ENCODE results near the gene SMIM9.
"Not testable (repeated sequence)": the region's sequence is repeated elsewhere in the genome, so short reads cannot be mapped to it uniquely, and the experiment has no call there.

The SMIM9 gene

DNA sequence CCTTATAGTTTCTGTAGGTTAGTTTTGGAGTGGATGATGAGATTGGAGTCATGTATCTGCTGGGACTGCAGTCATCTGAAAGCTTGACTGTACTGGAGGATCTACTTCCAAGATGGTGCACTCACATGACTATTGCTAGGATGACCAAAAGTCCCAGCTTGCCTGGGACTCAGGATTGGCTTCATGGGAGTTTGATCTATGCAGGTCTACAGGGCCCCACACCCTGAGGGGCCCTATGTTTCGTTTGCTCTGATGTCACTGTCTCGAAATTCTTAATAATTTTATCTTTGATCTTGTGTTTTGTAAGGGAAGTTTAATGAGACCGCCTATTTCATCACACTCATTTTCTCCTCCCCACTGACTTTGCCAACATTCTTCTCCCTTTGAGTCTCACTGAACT lies at the start of gene SMIM9:
SMIM9 (minus strand) TSS at position 101 of the 400 bp plus-strand sequence. CDS start 3,806 bp downstream, outside the sequence.
- no peak for DNase-seq (ENCODE audit: low read depth in 3 of 3)

- not testable (repeated sequence) for DNase-seq (ENCODE audit: low read depth in 3 of 3)
These were observed 49.6 kb upstream of the SMIM9 start for GRCh38 chrX:154884069-154884468.

DNA sequence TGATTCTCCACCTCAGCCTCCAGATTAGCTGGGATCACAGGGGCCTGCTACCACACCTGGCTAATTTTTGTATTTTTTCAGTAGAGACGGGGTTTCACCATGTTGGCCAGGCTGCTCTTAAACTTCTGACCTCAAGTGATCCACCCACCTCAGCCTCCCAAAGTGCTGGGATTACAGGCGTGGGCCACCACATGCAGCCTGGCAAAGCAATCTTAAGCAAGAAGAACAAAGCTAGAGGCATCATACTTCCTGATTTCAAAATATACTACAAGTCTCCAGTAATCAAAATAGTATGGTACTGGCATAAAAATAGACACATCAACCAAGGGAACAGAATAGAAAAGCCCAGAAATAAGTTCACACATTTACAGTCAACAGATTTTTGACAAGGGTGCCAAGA lies 38.9 kb upstream of the SMIM9 start:
- DNase-seq (ENCODE audit: low read depth in 3 of 3), result no peak

GRCh38 chrX:154868522-154868921 lies 34.1 kb upstream of the SMIM9 start:
- DNase-seq (ENCODE audit: low read depth in 3 of 3), result not testable (repeated sequence)

DNA sequence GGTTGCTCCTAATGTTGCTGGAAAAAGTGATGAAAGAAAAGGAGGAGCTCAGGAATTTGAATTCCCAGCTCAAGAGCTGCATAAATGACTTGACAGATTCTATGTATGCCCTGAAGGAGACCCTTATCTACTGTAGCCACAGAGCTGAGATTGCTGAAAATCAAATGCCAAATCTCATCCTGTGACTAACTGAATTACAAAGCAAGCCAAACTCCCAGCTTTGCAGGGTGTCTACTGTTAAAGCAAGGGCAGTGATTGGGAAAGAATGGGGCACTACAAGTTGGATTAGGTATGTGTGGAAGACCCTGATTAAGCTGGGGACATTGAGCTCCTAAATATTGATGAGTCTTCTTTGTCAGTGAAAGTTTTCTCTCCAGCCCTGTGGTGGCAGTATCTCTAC lies 20.8 kb upstream of the SMIM9 start:
- no peak for DNase-seq (ENCODE audit: low read depth in 3 of 3)

DNA sequence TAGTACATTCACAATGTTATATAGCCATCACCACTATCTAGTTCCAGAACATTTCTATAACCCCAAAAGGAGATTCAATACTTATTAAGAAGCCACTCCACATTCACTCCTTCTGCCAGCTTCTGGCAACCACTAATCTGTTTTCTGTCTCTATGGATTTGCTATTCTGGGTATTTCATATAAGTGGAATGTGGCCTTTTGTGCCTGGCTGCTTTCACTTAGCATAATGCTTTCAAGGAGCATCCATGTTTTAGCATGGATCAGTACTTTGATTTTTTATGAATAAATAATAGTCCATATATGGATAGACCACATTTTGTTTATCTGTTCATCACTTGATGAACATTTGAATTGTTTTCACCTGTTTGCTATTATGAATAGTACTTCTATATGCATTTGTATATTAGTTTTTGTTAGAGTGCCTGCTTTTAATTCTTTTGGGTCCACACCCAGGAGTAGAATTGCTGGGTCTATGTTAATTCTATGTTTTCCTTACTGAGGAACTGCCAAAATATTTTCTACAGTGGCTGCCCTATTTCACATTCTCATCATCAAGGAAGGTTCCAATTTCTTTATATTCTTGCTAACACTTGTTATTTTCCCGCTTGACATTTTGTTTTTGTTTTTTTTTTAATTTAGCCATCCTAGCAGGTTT lies 16.6 kb upstream of the SMIM9 start:
- DNase-seq (ENCODE audit: low read depth in 3 of 3), result no peak

DNA sequence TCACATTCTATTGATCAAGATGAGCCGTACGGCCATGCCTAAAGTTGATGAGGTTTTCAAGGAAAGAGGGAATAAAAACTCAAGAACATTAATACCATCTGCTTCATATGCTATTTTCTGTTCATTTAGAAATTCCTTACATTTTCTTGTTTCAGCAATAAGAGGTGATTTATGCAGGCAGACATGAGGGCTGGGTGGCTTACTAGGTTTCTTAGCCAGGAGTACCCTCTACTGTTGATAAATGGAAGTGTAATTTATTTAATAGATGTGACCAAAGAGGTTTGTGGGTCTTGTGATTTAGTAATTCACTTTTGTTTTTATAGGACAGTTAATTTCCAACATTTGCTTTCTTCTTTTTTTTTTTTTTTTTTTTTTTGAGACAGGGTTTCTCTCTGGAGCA lies 6.4 kb upstream of the SMIM9 start:
- no peak for DNase-seq (ENCODE audit: low read depth in 3 of 3)

GRCh38 chrX:154836163-154836562 lies 1.7 kb upstream of the SMIM9 start:
- DNase-seq (ENCODE audit: low read depth in 3 of 3), result no peak

DNA sequence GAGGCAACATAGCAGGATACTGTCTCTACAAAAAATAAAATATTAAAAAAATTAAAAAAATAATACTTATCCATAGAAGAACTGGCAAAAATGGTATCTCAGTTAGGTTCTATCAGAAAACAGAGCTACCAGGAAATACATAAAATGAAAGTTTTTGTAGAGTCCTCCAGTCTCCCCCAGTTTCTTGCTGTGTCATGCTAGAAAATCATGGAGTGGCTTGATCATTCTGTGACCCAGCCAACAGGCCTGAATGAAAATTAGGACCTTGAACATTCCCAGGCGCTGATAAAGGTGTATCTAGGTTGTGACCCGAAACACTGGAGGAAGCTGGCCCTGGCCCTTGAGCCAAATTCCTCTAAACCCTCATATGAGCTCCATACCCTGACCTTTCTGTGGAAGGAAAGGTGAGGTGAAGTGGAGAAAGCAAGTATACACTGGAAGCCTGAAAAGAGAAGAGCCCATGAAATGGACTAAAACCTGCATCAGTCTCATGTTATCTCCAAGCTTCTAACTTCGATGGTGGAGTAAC lies 652 bp downstream of the SMIM9 start:
- DNase-seq (ENCODE audit: low read depth in 3 of 3), result no peak

- DNase-seq (ENCODE audit: low read depth in 3 of 3), result no peak
These were observed 4.5 kb downstream of the SMIM9 start for GRCh38 chrX:154829926-154830442.

DNA sequence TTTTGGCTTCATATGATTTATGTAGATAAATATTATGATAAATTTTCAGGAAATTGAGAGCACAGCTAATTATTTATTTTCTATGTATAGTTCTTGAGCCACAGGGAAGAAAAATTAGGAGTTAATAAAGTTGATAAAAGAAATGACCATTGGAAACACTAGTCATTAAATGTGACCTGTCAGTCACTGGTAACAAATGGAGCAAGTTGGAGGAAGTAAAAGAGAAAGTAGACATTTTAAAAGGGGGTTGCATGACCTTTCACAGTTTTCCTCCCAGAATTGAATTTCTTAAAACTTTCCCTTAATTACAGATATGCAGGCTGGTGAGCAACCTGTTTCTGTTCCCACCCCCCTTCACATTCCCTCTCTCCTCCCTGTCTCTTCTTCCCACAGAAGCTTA lies 5.3 kb downstream of the SMIM9 start:
- no peak for DNase-seq (ENCODE audit: low read depth in 3 of 3)

DNA sequence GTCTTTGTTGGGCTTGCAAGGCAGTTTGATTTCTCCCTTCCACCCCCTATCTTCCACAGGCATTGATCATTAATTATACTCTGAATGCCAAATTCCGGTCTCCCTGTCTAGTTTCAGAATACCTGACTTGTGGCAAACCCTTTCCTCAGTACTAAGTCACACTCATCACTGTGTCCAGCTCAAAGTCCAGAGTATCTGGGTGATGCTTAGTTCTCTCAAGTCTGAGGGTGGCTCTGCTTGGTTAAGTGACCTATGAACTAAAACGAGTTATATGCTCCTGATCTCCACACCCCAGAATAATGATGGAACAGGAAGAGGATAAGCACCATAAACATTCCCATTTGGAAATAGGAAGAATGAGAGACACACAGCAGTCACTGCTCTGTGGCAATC lies 6.5 kb downstream of the SMIM9 start:
- DNase-seq (ENCODE audit: low read depth in 3 of 3), result no peak

- no peak for DNase-seq (ENCODE audit: low read depth in 3 of 3)
These were observed 7.1 kb downstream of the SMIM9 start for GRCh38 chrX:154827194-154828015.

GRCh38 chrX:154825586-154825985 lies 8.9 kb downstream of the SMIM9 start:
- not testable (repeated sequence) for DNase-seq (ENCODE audit: low read depth in 3 of 3)

DNA sequence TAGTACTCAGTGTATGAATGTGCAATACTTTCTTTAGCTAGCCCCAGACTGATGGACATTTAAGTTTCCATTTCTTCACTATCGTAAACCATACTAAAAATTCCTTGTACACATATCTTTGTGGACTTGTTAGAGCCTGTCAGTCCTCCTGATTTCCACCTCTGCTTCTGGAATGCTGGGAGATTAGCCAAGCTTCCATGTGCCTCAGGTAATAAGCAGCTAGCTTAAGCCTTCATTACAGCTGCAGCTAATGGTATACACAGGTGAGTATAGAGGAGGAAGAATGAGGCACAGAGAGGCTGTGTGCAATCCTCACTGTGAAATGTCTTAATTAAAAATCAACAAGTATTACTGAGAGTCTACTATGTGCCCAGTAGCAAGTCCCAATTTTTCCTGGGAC lies 9.8 kb downstream of the SMIM9 start:
- DNase-seq (ENCODE audit: low read depth in 3 of 3), result no peak

- DNase-seq (ENCODE audit: low read depth in 3 of 3), result no peak
These were observed 12.4 kb downstream of the SMIM9 start for GRCh38 chrX:154822029-154822428.

- DNase-seq (ENCODE audit: low read depth in 3 of 3), result no peak
These were observed 12.9 kb downstream of the SMIM9 start for GRCh38 chrX:154821523-154821922.

- no peak for DNase-seq (ENCODE audit: low read depth in 3 of 3)
These were observed 14.6 kb downstream of the SMIM9 start for GRCh38 chrX:154819771-154820341.

DNA sequence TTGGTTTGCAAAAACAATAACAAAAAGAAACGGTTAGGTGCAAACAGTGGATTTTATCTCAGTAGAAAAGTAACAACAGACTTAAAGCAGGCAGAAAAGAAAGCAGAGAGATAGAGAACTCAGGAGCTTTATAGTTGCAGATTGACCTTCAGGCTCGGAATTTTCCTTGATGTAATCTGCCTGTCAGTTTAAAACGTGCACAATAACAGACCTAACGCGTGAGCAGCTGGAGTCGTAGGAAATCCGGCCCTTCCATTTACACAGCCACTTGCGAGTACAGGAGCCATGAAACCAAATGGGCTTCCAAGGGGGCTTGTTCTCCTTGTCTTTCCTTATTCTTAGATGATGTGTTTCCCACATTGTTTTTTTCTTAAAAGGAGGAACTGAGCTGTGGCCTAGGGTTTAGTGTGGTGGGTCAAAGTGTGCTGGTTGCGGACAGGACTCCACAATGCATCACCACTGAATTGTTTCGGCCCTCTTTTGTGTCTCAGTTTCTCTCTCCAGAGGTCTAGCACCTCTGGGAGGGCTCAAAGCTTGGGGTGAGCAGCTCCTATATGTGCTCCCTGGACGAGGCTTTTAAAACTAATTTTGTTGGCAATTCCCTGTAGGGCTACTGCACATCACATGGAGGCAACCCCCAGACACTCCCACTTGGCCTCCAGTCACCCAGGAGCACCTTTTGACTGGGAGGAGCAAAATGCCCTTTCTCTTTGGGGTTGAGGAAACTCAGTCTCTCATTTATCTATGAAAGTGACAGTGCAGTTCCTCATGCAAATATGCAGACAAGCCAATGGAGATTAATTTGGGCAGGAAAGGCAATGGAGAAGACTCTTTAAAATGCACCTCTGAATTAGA lies 15.3 kb downstream of the SMIM9 start:
- DNase-seq (ENCODE audit: low read depth in 3 of 3), result no peak

GRCh38 chrX:154817048-154817618 lies 17.3 kb downstream of the SMIM9 start:
- not testable (repeated sequence) for DNase-seq (ENCODE audit: low read depth in 3 of 3)

DNA sequence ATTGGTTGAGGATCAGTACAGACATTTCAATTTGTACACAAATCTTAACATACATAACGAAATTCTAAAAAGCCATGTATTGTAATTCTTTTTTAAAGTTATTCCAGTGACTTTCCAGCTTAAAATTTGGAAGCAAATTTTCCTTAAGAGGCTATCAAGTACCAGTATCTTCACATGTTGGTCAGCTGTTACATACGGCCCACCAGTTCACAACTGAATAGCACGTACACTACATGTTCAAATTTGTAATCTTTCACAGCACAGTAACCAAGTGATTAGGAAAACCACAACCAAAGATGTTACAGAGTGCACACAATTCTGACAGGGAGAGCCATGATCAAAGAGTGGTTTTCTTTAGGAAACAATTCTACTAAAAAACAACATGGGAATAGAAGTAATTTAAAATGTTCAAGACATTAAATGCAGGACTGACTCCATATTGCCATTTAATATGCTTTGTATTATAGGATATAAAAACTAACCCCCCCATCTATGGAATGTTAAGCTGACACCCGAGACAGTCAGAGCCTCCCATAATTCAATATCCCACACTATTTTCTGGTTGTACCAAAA lies 18.1 kb downstream of the SMIM9 start:
- not testable (repeated sequence) for DNase-seq (ENCODE audit: low read depth in 3 of 3)
